Panc1 (cell line): Measurements from ENCODE around the gene GID4.

ENCODE experiments used
- POLR2AphosphoS5 ChIP-seq: IDR thresholded peaks from 2 replicates; pipeline ENCODE4 v1.6.1; 2012; ENCODE audit warnings: mild to moderate bottlenecking, low read depth, low read length, moderate library complexity
- SIN3A ChIP-seq: IDR thresholded peaks from 2 replicates; pipeline ENCODE4 v1.6.1; 2012; ENCODE audit warnings: low read depth, mild to moderate bottlenecking, low read length, moderate library complexity, borderline replicate concordance; ENCODE audit not compliant: insufficient read depth
- TCF7L2 ChIP-seq: IDR thresholded peaks from 2 replicates; pipeline ENCODE4 v1.6.1; 2011; ENCODE audit warnings: mild to moderate bottlenecking, low read depth, low read length, inconsistent platforms
- TF ChIP-seq, protein P1 (sequence below): fragments of 450-650 bp; IDR thresholded peaks from 2 replicates; pipeline ENCODE4 v1.5.1; 2017; ENCODE audit warnings: mild to moderate bottlenecking
- TF ChIP-seq, protein P2 (sequence below), 2 experiments: IDR thresholded peaks; 2 replicates each; pipeline ENCODE4 v1.6.1; 2011 to 2012; ENCODE audit warnings: low read depth in 2 of 2, control low read depth in 1 of 2, low read length in 1 of 2, mild to moderate bottlenecking in 1 of 2, moderate library complexity in 1 of 2; ENCODE audit not compliant: insufficient read depth in 1 of 2

DNA sequence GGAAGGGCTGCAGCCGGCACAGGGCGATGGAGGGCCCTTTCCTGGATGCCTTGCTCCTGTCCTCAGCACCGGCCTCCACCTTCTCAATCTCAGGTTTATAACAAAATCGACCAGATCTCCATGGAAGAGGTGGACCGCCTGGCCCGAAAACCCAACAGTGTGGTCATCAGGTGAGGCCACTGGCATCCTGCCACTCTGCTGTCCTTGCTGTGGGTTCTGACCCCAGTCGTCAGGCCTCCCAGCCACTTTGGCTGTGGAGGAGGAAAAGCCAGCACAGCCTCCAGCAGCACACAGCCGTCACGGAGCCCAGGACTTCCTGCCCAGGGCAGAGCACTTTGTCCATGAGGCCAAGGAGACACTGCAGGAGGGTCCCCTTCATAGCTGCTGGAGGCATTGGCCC lies 62.6 kb downstream of the GID4 start:
- TF ChIP-seq, protein P1, sequence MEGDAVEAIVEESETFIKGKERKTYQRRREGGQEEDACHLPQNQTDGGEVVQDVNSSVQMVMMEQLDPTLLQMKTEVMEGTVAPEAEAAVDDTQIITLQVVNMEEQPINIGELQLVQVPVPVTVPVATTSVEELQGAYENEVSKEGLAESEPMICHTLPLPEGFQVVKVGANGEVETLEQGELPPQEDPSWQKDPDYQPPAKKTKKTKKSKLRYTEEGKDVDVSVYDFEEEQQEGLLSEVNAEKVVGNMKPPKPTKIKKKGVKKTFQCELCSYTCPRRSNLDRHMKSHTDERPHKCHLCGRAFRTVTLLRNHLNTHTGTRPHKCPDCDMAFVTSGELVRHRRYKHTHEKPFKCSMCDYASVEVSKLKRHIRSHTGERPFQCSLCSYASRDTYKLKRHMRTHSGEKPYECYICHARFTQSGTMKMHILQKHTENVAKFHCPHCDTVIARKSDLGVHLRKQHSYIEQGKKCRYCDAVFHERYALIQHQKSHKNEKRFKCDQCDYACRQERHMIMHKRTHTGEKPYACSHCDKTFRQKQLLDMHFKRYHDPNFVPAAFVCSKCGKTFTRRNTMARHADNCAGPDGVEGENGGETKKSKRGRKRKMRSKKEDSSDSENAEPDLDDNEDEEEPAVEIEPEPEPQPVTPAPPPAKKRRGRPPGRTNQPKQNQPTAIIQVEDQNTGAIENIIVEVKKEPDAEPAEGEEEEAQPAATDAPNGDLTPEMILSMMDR = no peak
- TF ChIP-seq TCF7L2 = no peak
- TF ChIP-seq POLR2AphosphoS5 = no peak
- TF ChIP-seq, protein P2, sequence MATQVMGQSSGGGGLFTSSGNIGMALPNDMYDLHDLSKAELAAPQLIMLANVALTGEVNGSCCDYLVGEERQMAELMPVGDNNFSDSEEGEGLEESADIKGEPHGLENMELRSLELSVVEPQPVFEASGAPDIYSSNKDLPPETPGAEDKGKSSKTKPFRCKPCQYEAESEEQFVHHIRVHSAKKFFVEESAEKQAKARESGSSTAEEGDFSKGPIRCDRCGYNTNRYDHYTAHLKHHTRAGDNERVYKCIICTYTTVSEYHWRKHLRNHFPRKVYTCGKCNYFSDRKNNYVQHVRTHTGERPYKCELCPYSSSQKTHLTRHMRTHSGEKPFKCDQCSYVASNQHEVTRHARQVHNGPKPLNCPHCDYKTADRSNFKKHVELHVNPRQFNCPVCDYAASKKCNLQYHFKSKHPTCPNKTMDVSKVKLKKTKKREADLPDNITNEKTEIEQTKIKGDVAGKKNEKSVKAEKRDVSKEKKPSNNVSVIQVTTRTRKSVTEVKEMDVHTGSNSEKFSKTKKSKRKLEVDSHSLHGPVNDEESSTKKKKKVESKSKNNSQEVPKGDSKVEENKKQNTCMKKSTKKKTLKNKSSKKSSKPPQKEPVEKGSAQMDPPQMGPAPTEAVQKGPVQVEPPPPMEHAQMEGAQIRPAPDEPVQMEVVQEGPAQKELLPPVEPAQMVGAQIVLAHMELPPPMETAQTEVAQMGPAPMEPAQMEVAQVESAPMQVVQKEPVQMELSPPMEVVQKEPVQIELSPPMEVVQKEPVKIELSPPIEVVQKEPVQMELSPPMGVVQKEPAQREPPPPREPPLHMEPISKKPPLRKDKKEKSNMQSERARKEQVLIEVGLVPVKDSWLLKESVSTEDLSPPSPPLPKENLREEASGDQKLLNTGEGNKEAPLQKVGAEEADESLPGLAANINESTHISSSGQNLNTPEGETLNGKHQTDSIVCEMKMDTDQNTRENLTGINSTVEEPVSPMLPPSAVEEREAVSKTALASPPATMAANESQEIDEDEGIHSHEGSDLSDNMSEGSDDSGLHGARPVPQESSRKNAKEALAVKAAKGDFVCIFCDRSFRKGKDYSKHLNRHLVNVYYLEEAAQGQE (IDR thresholded peaks at IDR 0.05; ENCODE audit: insufficient read depth in 1 of 2, low read depth in 2 of 2, low read length in 1 of 2) = no peak
- TF ChIP-seq SIN3A = no peak
